Stimulated activated naive B cell treated with anti-CD40 and anti-IgM and Interleukin-4, amounts not matched to agents 10 μg/mL and 1 μg/mL and 100 μg/mL, for 72 hours (primary cell): Measurements from ENCODE around the gene ZSWIM3.

Experiments
- ATAC-seq, 2 donors: fragments of 150-1000 bp; cut with Tn5 transposase; replicated peaks; 2 replicates each; pipeline ENCODE4 v1.10.0; 2021; ENCODE audit warnings: moderate library complexity in 1 of 2
- DNase-seq: peaks from one replicate; pipeline ENCODE4 v3.0.0; 2021
- H3K27ac Mint-ChIP-seq: one replicate; pipeline ENCODE4 v1.8.0; 2022; ENCODE audit warnings: mild to moderate bottlenecking, mixed read lengths
- H3K27me3 Mint-ChIP-seq, 2 donors: one replicate each; pipeline ENCODE4 v1.8.0; 2022; ENCODE audit warnings: mixed read lengths in 2 of 2
- H3K36me3 Mint-ChIP-seq, 2 donors: one replicate each; pipeline ENCODE4 v1.8.0; 2022; ENCODE audit warnings: mixed read lengths in 2 of 2, mild to moderate bottlenecking in 1 of 2
- H3K4me1 Mint-ChIP-seq, 2 donors: one replicate each; pipeline ENCODE4 v1.8.0; 2022; ENCODE audit warnings: mixed read lengths in 2 of 2, mild to moderate bottlenecking in 1 of 2
- H3K4me3 Mint-ChIP-seq, 2 donors: one replicate each; pipeline ENCODE4 v1.8.0; 2022; ENCODE audit warnings: mild to moderate bottlenecking in 2 of 2, mixed read lengths in 2 of 2, moderate library complexity in 1 of 2
- H3K9me3 Mint-ChIP-seq, 2 donors: one replicate each; pipeline ENCODE4 v1.8.0; 2022; ENCODE audit warnings: mixed read lengths in 2 of 2, mild to moderate bottlenecking in 1 of 2

Gene ZSWIM3

DNA sequence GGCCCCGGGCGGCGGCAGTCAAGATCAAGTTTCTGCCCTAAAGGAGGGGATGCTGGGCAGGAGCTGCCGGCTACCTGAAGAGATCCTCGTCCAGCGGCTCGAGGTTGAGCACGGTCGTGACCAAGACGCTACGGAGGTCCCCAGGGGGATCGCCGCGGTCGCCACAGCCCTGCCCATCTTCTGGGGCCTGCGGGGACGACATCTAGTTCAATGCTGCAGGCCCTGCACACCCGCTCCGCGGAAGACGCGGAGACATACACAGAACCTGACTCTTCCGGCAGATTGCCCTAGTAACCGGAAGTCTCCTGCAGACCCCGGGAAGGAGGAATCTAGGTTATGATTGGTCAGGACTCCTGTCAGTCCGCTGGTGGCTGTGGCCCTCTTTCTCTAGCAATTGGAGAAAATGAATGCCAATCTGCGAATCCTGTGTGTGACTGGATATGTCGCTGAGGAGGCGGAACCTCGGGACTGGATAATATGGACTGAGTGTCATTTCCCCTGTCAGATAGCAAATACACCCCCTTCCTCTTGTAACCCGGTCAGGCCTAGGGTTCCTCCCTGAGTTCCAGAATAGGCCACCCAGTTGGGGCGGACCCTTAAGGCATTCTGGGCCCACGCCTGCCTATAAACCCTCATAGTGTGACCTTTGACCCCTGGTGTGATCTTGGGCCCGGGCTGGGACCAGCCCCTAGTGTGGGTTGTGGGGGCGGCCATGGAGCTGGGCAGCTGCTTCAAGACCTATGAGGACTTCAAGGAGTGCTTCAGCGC is at the start of gene ZSWIM3, which contains the start of gene ACOT8:
ZSWIM3 (plus strand) TSS at position 501 of the 768 bp plus-strand sequence; CDS start at position 713, 212 bp downstream.
ACOT8 (minus strand) TSS at position 279 of the 768 bp plus-strand sequence; CDS start at position 202, 77 bp downstream.
- peak within 1 kb of the TSS; percentile 97 for H3K4me3 Mint-ChIP-seq
- peak within 1 kb of the TSS; percentile 99 for H3K27ac Mint-ChIP-seq
- H3K4me1 Mint-ChIP-seq = peaks cover 20 to 40% of the 10 kb centered on the region in 2 donors
- H3K27me3 Mint-ChIP-seq = no peaks in the 10 kb centered on the region
- DNase-seq (peak; percentile 97), ATAC-seq (peak; percentile 95)
- peaks cover 6 to 19% of the 10 kb centered on the region in 2 donors for H3K36me3 Mint-ChIP-seq
- H3K9me3 Mint-ChIP-seq = no peaks in the 10 kb centered on the region

GRCh38 chr20:45810191-45810970 is 47.0 kb upstream of the ZSWIM3 start:
- no peak overlapping the region for H3K4me3 Mint-ChIP-seq
- H3K36me3 Mint-ChIP-seq = peaks cover 23 to 38% of the 10 kb centered on the region in 2 donors
- no peak for DNase-seq
- no peaks in the 10 kb centered on the region for H3K27me3 Mint-ChIP-seq
- no peak overlapping the region for H3K27ac Mint-ChIP-seq
- no peaks in the 10 kb centered on the region for H3K9me3 Mint-ChIP-seq
- ATAC-seq = no peak
- peaks cover 8 to 13% of the 10 kb centered on the region in 2 donors for H3K4me1 Mint-ChIP-seq

GRCh38 chr20:45812157-45813005 is 45.0 kb upstream of the ZSWIM3 start, which contains the start of gene UBE2C:
TSS of gene UBE2C (plus strand) at chr20:45812644. CDS start at chr20:45812696, 52 bp downstream.
- H3K4me3 Mint-ChIP-seq = peak within 1 kb of the TSS; percentile 88 to 93
- peak within 1 kb of the TSS; percentile 87 for H3K27ac Mint-ChIP-seq
- H3K36me3 Mint-ChIP-seq = peaks cover 18 to 33% of the 10 kb centered on the region in 2 donors
- peaks cover 8 to 13% of the 10 kb centered on the region in 2 donors for H3K4me1 Mint-ChIP-seq
- H3K9me3 Mint-ChIP-seq = no peaks in the 10 kb centered on the region
- no peaks in the 10 kb centered on the region for H3K27me3 Mint-ChIP-seq
- peak; percentile 95 for DNase-seq
- ATAC-seq = peak; percentile 99 to 100

GRCh38 chr20:45813006-45813340 is 44.4 kb upstream of the ZSWIM3 start:
- no peak for ATAC-seq
- no peak for DNase-seq
- peaks cover 18 to 31% of the 10 kb centered on the region in 2 donors for H3K36me3 Mint-ChIP-seq
- H3K27me3 Mint-ChIP-seq = no peaks in the 10 kb centered on the region
- peak overlapping the region; percentile 87 for H3K27ac Mint-ChIP-seq
- H3K9me3 Mint-ChIP-seq = no peaks in the 10 kb centered on the region
- H3K4me1 Mint-ChIP-seq = peaks cover 8 to 13% of the 10 kb centered on the region in 2 donors
- H3K4me3 Mint-ChIP-seq = peak overlapping the region; percentile 88 to 93

DNA sequence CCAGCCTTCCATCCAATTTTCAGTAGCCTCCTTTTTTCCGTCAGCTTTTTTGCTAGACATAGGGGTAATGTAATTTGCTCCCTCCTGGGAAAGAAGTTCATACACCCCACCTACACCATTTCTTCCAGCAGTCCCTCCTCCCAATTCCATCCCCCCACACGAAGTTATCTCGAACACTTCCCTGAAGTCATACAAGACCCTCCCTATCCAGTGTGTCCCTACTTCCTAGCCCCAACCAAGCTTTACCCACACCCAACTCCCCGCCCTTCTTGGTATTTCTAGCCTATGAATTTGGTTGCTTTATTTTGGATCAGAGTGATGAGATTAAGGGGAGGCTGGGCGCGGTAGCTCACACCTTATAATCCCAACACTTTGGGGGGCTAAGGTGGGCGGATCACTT is 43.9 kb upstream of the ZSWIM3 start:
- Mint-ChIP-seq H3K9me3 (no peaks in the 10 kb centered on the region), H3K36me3 (peaks cover 18 to 28% of the 10 kb centered on the region in 2 donors), H3K27me3 (no peaks in the 10 kb centered on the region), H3K27ac (peak overlapping the region; percentile 54), H3K4me3 (peak overlapping the region; percentile 88 to 93), H3K4me1 (peaks cover 9 to 13% of the 10 kb centered on the region in 2 donors)
- DNase-seq = no peak
- ATAC-seq = no peak

DNA sequence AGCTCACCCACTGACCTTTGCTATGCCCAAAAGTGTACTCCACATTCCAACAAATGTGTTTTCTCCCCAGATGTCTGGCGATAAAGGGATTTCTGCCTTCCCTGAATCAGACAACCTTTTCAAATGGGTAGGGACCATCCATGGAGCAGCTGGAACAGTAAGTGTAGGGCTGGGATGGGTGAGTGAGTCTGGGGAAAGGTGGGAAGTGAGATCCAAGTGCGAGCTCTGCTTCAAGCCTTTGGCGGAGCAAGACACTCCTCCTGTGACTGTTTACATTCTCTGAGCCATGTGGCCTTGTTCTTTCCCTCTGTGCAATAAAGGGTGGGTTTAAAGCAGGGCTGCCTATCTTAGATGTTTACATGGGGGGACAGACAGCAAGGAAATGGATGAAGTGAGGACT is 43.1 kb upstream of the ZSWIM3 start:
- Mint-ChIP-seq H3K27ac (no peak overlapping the region), H3K36me3 (peaks cover 16 to 25% of the 10 kb centered on the region in 2 donors), H3K9me3 (no peaks in the 10 kb centered on the region), H3K4me1 (peaks cover 10 to 13% of the 10 kb centered on the region in 2 donors), H3K4me3 (no peak overlapping the region), H3K27me3 (no peaks in the 10 kb centered on the region)
- ATAC-seq = no peak
- DNase-seq = no peak

DNA sequence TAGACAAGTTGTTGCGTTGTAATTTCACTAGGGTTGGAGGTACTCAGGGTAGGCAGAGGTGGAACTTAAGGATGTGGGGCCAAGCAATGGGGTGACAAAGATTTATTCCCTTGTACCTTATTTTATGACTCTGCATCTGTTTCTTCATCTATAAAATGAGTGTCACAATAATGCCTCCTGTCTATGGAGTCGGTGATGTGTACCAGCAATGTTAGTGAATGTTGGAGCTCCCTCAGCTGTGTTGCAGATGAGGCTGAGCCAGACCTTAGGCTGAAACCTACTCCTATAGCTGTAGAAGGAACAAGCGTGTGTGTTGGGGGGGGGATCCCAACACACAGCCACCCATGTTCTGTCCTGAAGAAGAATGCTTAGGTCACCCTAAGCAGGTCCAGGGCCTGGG is 40.5 kb upstream of the ZSWIM3 start:
- peaks cover 12 to 16% of the 10 kb centered on the region in 2 donors for H3K4me1 Mint-ChIP-seq
- H3K4me3 Mint-ChIP-seq = no peak overlapping the region
- no peak for ATAC-seq
- H3K36me3 Mint-ChIP-seq = peaks cover 0 to 3% of the 10 kb centered on the region in 2 donors
- no peaks in the 10 kb centered on the region for H3K9me3 Mint-ChIP-seq
- peaks cover 6 to 8% of the 10 kb centered on the region in 2 donors for H3K27me3 Mint-ChIP-seq
- DNase-seq = no peak
- H3K27ac Mint-ChIP-seq = no peak overlapping the region

DNA sequence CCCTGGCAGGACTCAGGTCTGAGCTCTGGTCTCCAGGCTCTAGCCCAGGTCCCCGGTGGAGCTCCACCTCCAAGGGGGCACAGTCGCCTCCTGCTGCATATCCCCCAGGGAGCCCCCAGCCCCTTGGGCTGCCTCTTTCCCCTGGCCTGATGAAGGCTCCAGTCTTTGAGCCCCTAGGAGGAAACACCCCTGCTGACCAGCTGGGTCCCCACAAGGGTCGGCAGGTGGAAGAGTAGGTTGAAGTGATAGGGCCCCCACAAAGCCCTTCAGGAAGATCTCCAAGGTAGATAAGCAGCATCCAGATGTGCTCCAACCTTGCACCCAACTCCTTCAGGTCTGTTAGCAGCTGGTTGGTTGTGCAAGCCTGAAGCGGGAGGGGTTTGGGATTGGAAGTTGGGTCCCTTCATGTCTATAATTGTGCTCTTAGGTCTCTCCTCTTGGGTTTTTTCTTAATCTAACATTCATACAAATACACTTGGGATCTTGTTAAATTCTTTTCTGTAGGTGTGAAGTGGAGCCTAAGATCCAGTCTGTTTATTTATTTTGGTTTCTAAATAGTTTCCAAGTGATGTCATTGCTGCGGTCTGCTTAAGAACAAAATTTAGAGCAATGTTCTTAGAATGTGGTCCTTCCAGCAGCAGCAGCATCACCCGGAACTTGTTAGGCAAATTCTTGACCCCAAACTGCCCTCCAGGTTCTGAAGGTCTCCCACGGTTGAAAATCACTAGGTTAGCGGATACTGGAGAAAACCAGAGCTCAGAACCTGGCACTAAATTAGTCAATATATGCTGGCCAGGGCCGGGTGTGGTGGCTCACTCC is 39.8 kb upstream of the ZSWIM3 start:
- H3K27me3 Mint-ChIP-seq = peaks cover 13 to 15% of the 10 kb centered on the region in 2 donors
- H3K9me3 Mint-ChIP-seq = no peaks in the 10 kb centered on the region
- DNase-seq (no peak), ATAC-seq (no peak)
- H3K4me3 Mint-ChIP-seq = no peak overlapping the region
- H3K36me3 Mint-ChIP-seq = no peaks in the 10 kb centered on the region
- H3K4me1 Mint-ChIP-seq = peaks cover 10% of the 10 kb centered on the region in 2 donors
- no peak overlapping the region for H3K27ac Mint-ChIP-seq

GRCh38 chr20:45818239-45818638 is 39.2 kb upstream of the ZSWIM3 start:
- DNase-seq (no peak), ATAC-seq (no peak)
- Mint-ChIP-seq H3K36me3 (no peaks in the 10 kb centered on the region), H3K4me1 (peaks cover 10 to 12% of the 10 kb centered on the region in 2 donors), H3K27me3 (peaks cover 17 to 21% of the 10 kb centered on the region in 2 donors), H3K4me3 (no peak overlapping the region), H3K27ac (no peak overlapping the region), H3K9me3 (no peaks in the 10 kb centered on the region)

DNA sequence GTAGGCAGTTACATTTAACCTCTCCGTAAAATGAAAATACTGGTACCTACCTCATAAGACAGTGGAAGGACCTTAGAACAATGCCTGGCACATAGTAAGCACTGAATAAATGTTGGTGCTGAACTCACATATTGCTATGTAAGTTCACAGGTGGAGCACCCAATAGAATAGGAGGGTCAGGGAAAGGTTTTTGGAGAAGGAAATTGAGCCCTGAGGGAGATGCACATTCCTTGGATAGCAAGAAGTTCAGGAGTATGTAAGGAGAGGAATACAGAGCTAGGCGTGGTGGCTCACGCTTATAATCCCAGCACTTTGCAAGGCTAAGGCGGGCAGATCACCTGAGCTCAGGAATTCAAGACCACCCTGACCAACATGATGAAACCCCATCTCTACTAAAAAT is 37.9 kb upstream of the ZSWIM3 start:
- H3K9me3 Mint-ChIP-seq = peaks cover 0 to 6% of the 10 kb centered on the region in 2 donors
- H3K27ac Mint-ChIP-seq = no peak overlapping the region
- no peak for ATAC-seq
- no peaks in the 10 kb centered on the region for H3K36me3 Mint-ChIP-seq
- peaks cover 28 to 33% of the 10 kb centered on the region in 2 donors for H3K27me3 Mint-ChIP-seq
- H3K4me3 Mint-ChIP-seq = no peak overlapping the region
- DNase-seq = no peak
- peaks cover 16 to 22% of the 10 kb centered on the region in 2 donors for H3K4me1 Mint-ChIP-seq

DNA sequence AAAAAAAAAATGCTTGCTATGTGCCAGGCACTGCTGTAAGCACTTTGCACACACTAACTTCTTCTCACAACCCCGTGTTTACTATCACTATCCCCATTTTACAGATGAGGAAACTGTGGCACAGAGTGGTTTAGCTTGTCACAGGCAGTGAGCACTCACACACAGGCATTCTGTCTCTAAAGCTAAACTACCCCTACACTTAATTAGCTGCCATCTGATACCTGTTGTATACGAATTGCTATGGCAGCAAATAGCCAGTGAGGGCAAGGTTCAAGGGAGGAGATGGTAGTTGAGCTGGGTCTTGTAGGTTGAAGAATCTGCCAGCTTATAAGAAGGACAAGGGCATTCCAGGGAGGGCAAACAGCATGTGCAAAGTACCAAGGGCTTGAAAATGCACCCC is 35.5 kb upstream of the ZSWIM3 start:
- H3K9me3 Mint-ChIP-seq = peaks cover 0 to 7% of the 10 kb centered on the region in 2 donors
- no peak overlapping the region for H3K27ac Mint-ChIP-seq
- no peak overlapping the region for H3K4me3 Mint-ChIP-seq
- DNase-seq (no peak), ATAC-seq (no peak)
- peaks cover 16 to 24% of the 10 kb centered on the region in 2 donors for H3K4me1 Mint-ChIP-seq
- H3K36me3 Mint-ChIP-seq = no peaks in the 10 kb centered on the region
- peaks cover 33 to 34% of the 10 kb centered on the region in 2 donors for H3K27me3 Mint-ChIP-seq

- no peaks in the 10 kb centered on the region for H3K36me3 Mint-ChIP-seq
- DNase-seq = no peak
- H3K4me1 Mint-ChIP-seq = peaks cover 16 to 24% of the 10 kb centered on the region in 2 donors
- H3K9me3 Mint-ChIP-seq = peaks cover 0 to 7% of the 10 kb centered on the region in 2 donors
- H3K4me3 Mint-ChIP-seq = peak overlapping the region; percentile 25 to 31
- ATAC-seq = peak in 1 of 2 donors; percentile 42
- peaks cover 33 to 34% of the 10 kb centered on the region in 2 donors for H3K27me3 Mint-ChIP-seq
- no peak overlapping the region for H3K27ac Mint-ChIP-seq
These were observed 34.6 kb upstream of the ZSWIM3 start for GRCh38 chr20:45822857-45823256.
